WTC11 (cell line): Measurements from ENCODE around the gene C1QTNF12. TPM values are rescaled to one million over a fixed set of nuclear protein-coding genes. Genes with fewer than 3 reads are reported as not detected.

ENCODE experiments used
- ATAC-seq: fragments of 200-7000 bp; cut with Tn5 transposase; 2 replicates; pipeline ENCODE4 v1.10.0; 2021; ENCODE audit warnings: mild to moderate bottlenecking, moderate library complexity
- CTCF ChIA-PET: fragments of 300-600 bp; sonication (Branson Sonifier 250); formaldehyde crosslinking; loops from one replicate; lab custom pipeline; 2021; ENCODE audit warnings: antibody characterized with exemption; lab: Charles Lee
- POLR2A ChIA-PET: fragments of 350-600 bp; sonication (Branson Sonifier 250); formaldehyde crosslinking; loops from one replicate; lab custom pipeline; 2021; ENCODE audit warnings: antibody characterized with exemption; lab: Charles Lee
- DNase-seq: peaks from one replicate; pipeline ENCODE4 v3.0.0; 2021; ENCODE audit warnings: low spot score
- H3K27ac Mint-ChIP-seq: 2 replicates; pipeline ENCODE4 v1.8.0; 2021; ENCODE audit warnings: mixed read lengths
- H3K27me3 Mint-ChIP-seq: 2 replicates; pipeline ENCODE4 v1.8.0; 2021; ENCODE audit warnings: low read depth, mild to moderate bottlenecking, moderate library complexity, mixed read lengths
- H3K36me3 Mint-ChIP-seq: 2 replicates; pipeline ENCODE4 v1.8.0; 2021; ENCODE audit warnings: mixed read lengths
- H3K4me1 Mint-ChIP-seq: 2 replicates; pipeline ENCODE4 v1.8.0; 2022; ENCODE audit warnings: mixed read lengths
- H3K4me3 Mint-ChIP-seq: 2 replicates; pipeline ENCODE4 v1.8.0; 2021; ENCODE audit warnings: mild to moderate bottlenecking, moderate library complexity, mixed read lengths
- H3K9me3 Mint-ChIP-seq: 2 replicates; pipeline ENCODE4 v1.8.0; 2021; ENCODE audit warnings: mixed read lengths
- ATF1 ChIP-seq: sonication (generic); formaldehyde crosslinking; IDR thresholded peaks from 2 replicates; pipeline ENCODE4 v1.8.1; 2023; ENCODE audit warnings: mild to moderate bottlenecking, moderate library complexity, missing genetic modification reagents
- CDX4 ChIP-seq: fragments of 250-450 bp; sonication (Bioruptor Pico); IDR thresholded peaks from 2 replicates; pipeline ENCODE4 v1.9.0; 2021; ENCODE audit warnings: moderate library complexity, mild to moderate bottlenecking, inconsistent platforms, borderline replicate concordance
- E2F1 ChIP-seq: sonication (generic); formaldehyde crosslinking; IDR thresholded peaks from 2 replicates; pipeline ENCODE4 v1.8.0; 2022; ENCODE audit warnings: mild to moderate bottlenecking, missing genetic modification reagents
- E2F5 ChIP-seq: sonication (generic); formaldehyde crosslinking; IDR thresholded peaks from 2 replicates; pipeline ENCODE4 v1.8.1; 2022; ENCODE audit warnings: mild to moderate bottlenecking, moderate library complexity, missing genetic modification reagents
- ELF4 ChIP-seq: sonication (generic); formaldehyde crosslinking; IDR thresholded peaks from 2 replicates; pipeline ENCODE4 v1.8.1; 2022; ENCODE audit warnings: low read depth, mild to moderate bottlenecking, moderate library complexity, missing genetic modification reagents
- FOXK1 ChIP-seq: sonication (generic); formaldehyde crosslinking; IDR thresholded peaks from 2 replicates; pipeline ENCODE4 v1.8.0; 2022; ENCODE audit warnings: mild to moderate bottlenecking, moderate library complexity, missing genetic modification reagents
- FOXP4 ChIP-seq: sonication (generic); formaldehyde crosslinking; IDR thresholded peaks from 2 replicates; pipeline ENCODE4 v1.8.0; 2022; ENCODE audit warnings: mild to moderate bottlenecking, missing genetic modification reagents
- GABPB1 ChIP-seq: sonication (generic); formaldehyde crosslinking; IDR thresholded peaks from 2 replicates; pipeline ENCODE4 v1.8.1; 2023; ENCODE audit warnings: mild to moderate bottlenecking, missing genetic modification reagents
- GRHL2 ChIP-seq: fragments of 250-450 bp; sonication (Bioruptor Pico); IDR thresholded peaks from 2 replicates; pipeline ENCODE4 v1.8.0; 2022; ENCODE audit warnings: mild to moderate bottlenecking, moderate library complexity; ENCODE audit not compliant: insufficient replicate concordance, severe bottlenecking
- HMGA2 ChIP-seq: fragments of 250-450 bp; sonication (Bioruptor Pico); IDR thresholded peaks from 2 replicates; pipeline ENCODE4 v1.4.0; 2021; ENCODE audit warnings: mild to moderate bottlenecking, moderate library complexity
- JAZF1 ChIP-seq: fragments of 250-450 bp; sonication (Bioruptor Pico); IDR thresholded peaks from 2 replicates; pipeline ENCODE4 v1.9.0; 2021; ENCODE audit warnings: moderate library complexity, mild to moderate bottlenecking, inconsistent platforms
- NR2C2 ChIP-seq: sonication (generic); formaldehyde crosslinking; IDR thresholded peaks from 2 replicates; pipeline ENCODE4 v1.8.0; 2022; ENCODE audit warnings: mild to moderate bottlenecking, missing genetic modification reagents
- SMAD3 ChIP-seq: sonication (generic); formaldehyde crosslinking; IDR thresholded peaks from 2 replicates; pipeline ENCODE4 v1.8.0; 2022; ENCODE audit warnings: missing genetic modification reagents, mild to moderate bottlenecking, borderline replicate concordance
- SMAD4 ChIP-seq: sonication (generic); formaldehyde crosslinking; IDR thresholded peaks from 2 replicates; pipeline ENCODE4 v1.8.0; 2022; ENCODE audit warnings: mild to moderate bottlenecking, missing genetic modification reagents
- ZNF138 ChIP-seq: sonication (generic); formaldehyde crosslinking; conservative IDR thresholded peaks from 2 replicates; pipeline ENCODE4 v1.8.1; 2022; ENCODE audit warnings: mild to moderate bottlenecking, moderate library complexity, missing genetic modification reagents
- total RNA-seq: library from RNA; stranded (reverse); gene quantifications from 3 replicates; pipeline ENCODE4 v1.2.3, GENCODE V29; 2021
- TF ChIP-seq, protein P1 (sequence below): sonication (generic); formaldehyde crosslinking; IDR thresholded peaks from 2 replicates; pipeline ENCODE4 v1.8.1; 2023; ENCODE audit warnings: mild to moderate bottlenecking, missing genetic modification reagents, borderline replicate concordance
- TF ChIP-seq, protein P2 (sequence below): sonication (generic); formaldehyde crosslinking; IDR thresholded peaks from 2 replicates; pipeline ENCODE4 v1.8.1; 2023; ENCODE audit warnings: mild to moderate bottlenecking, moderate library complexity, missing genetic modification reagents
- TF ChIP-seq, protein P3 (sequence below): sonication (generic); formaldehyde crosslinking; IDR thresholded peaks from 2 replicates; pipeline ENCODE4 v1.8.1; 2022; ENCODE audit warnings: low read depth, missing genetic modification reagents, borderline replicate concordance
- TF ChIP-seq, protein P4 (sequence below): fragments of 250-450 bp; sonication (Bioruptor Pico); IDR thresholded peaks from 2 replicates; pipeline ENCODE4 v1.8.0; 2021; ENCODE audit warnings: mild to moderate bottlenecking
- TF ChIP-seq, protein P5 (sequence below): fragments of 250-450 bp; sonication (Bioruptor Pico); IDR thresholded peaks from 2 replicates; pipeline ENCODE4 v2.1.2; 2022; ENCODE audit warnings: mild to moderate bottlenecking, moderate library complexity

The C1QTNF12 gene
- total RNA-seq, 1 experiment from 2014 or later = 10.3 TPM

GRCh38 chr1:1280782-1281481, 34.4 kb upstream of the C1QTNF12 start:
- ATAC-seq = no peak
- Mint-ChIP-seq H3K27ac (no peak overlapping the region), H3K4me3 (no peak overlapping the region), H3K27me3 (no peaks in the 10 kb centered on the region), H3K4me1 (no peaks in the 10 kb centered on the region), H3K36me3 (no peaks in the 10 kb centered on the region), H3K9me3 (peaks cover 5% of the 10 kb centered on the region)
- TF ChIP-seq NR2C2 (CRISPR knock-in tag) (no peak), CDX4 (no peak), GRHL2 (no peak), SMAD4 (no peak), ELF4 (CRISPR knock-in tag) (no peak), JAZF1 (no peak), ATF1 (CRISPR knock-in tag) (no peak), ZNF138 (CRISPR knock-in tag) (no peak), HMGA2 (CRISPR knock-in tag) (no peak), E2F5 (no peak), FOXK1 (CRISPR knock-in tag) (no peak), E2F1 (CRISPR knock-in tag) (no peak), GABPB1 (CRISPR knock-in tag) (no peak), SMAD3 (CRISPR knock-in tag) (no peak), FOXP4 (CRISPR knock-in tag) (no peak)
- TF ChIP-seq, protein P1, sequence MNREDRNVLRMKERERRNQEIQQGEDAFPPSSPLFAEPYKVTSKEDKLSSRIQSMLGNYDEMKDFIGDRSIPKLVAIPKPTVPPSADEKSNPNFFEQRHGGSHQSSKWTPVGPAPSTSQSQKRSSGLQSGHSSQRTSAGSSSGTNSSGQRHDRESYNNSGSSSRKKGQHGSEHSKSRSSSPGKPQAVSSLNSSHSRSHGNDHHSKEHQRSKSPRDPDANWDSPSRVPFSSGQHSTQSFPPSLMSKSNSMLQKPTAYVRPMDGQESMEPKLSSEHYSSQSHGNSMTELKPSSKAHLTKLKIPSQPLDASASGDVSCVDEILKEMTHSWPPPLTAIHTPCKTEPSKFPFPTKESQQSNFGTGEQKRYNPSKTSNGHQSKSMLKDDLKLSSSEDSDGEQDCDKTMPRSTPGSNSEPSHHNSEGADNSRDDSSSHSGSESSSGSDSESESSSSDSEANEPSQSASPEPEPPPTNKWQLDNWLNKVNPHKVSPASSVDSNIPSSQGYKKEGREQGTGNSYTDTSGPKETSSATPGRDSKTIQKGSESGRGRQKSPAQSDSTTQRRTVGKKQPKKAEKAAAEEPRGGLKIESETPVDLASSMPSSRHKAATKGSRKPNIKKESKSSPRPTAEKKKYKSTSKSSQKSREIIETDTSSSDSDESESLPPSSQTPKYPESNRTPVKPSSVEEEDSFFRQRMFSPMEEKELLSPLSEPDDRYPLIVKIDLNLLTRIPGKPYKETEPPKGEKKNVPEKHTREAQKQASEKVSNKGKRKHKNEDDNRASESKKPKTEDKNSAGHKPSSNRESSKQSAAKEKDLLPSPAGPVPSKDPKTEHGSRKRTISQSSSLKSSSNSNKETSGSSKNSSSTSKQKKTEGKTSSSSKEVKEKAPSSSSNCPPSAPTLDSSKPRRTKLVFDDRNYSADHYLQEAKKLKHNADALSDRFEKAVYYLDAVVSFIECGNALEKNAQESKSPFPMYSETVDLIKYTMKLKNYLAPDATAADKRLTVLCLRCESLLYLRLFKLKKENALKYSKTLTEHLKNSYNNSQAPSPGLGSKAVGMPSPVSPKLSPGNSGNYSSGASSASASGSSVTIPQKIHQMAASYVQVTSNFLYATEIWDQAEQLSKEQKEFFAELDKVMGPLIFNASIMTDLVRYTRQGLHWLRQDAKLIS (CRISPR knock-in tag) = no peak
- TF ChIP-seq, protein P2, sequence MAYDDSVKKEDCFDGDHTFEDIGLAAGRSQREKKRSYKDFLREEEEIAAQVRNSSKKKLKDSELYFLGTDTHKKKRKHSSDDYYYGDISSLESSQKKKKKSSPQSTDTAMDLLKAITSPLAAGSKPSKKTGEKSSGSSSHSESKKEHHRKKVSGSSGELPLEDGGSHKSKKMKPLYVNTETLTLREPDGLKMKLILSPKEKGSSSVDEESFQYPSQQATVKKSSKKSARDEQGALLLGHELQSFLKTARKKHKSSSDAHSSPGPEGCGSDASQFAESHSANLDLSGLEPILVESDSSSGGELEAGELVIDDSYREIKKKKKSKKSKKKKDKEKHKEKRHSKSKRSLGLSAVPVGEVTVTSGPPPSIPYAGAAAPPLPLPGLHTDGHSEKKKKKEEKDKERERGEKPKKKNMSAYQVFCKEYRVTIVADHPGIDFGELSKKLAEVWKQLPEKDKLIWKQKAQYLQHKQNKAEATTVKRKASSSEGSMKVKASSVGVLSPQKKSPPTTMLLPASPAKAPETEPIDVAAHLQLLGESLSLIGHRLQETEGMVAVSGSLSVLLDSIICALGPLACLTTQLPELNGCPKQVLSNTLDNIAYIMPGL (CRISPR knock-in tag) = no peak
- TF ChIP-seq, protein P3, sequence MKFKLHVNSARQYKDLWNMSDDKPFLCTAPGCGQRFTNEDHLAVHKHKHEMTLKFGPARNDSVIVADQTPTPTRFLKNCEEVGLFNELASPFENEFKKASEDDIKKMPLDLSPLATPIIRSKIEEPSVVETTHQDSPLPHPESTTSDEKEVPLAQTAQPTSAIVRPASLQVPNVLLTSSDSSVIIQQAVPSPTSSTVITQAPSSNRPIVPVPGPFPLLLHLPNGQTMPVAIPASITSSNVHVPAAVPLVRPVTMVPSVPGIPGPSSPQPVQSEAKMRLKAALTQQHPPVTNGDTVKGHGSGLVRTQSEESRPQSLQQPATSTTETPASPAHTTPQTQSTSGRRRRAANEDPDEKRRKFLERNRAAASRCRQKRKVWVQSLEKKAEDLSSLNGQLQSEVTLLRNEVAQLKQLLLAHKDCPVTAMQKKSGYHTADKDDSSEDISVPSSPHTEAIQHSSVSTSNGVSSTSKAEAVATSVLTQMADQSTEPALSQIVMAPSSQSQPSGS = no peak
- TF ChIP-seq, protein P4, sequence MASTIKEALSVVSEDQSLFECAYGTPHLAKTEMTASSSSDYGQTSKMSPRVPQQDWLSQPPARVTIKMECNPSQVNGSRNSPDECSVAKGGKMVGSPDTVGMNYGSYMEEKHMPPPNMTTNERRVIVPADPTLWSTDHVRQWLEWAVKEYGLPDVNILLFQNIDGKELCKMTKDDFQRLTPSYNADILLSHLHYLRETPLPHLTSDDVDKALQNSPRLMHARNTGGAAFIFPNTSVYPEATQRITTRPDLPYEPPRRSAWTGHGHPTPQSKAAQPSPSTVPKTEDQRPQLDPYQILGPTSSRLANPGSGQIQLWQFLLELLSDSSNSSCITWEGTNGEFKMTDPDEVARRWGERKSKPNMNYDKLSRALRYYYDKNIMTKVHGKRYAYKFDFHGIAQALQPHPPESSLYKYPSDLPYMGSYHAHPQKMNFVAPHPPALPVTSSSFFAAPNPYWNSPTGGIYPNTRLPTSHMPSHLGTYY = no peak
- TF ChIP-seq, protein P5, sequence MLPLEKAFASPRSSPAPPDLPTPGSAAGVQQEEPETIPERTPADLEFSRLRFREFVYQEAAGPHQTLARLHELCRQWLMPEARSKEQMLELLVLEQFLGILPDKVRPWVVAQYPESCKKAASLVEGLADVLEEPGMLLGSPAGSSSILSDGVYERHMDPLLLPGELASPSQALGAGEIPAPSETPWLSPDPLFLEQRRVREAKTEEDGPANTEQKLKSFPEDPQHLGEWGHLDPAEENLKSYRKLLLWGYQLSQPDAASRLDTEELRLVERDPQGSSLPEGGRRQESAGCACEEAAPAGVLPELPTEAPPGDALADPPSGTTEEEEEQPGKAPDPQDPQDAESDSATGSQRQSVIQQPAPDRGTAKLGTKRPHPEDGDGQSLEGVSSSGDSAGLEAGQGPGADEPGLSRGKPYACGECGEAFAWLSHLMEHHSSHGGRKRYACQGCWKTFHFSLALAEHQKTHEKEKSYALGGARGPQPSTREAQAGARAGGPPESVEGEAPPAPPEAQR (CRISPR knock-in tag) = no peak
- ChIA-PET CTCF (interaction anchor here (1.4 to 1.5 kb wide), 2 partner anchors 9 to 11 kb away, joined by 4 to 8 read pairs; no protein-coding TSS in a partner anchor), POLR2A (no interaction called here)
- DNase-seq = no peak
